OCI-LY7 (cell line): ENCODE data around the gene ST3GAL3. TPM values are rescaled to one million over a fixed set of nuclear protein-coding genes. Genes with fewer than 3 reads are reported as not detected.

ENCODE experiments used
- BruUV-seq: library from RNA; stranded (reverse); fragments of 400-500 nt; replicated peaks from 2 replicates; lab custom pipeline; 2021; lab: Mats Ljungman, UMichigan
- CTCF ChIA-PET: fragments of 300-600 bp; sonication (Branson Sonifier 250); formaldehyde crosslinking; loops from one replicate; lab custom pipeline; 2022; ENCODE audit warnings: antibody characterized with exemption; ENCODE audit not compliant: unreplicated experiment; lab: Charles Lee
- POLR2A ChIA-PET: fragments of 300-600 bp; sonication (Branson Sonifier 250); formaldehyde crosslinking; loops from one replicate; lab custom pipeline; 2022; ENCODE audit warnings: antibody characterized with exemption; lab: Charles Lee
- DNase-seq: peaks from one replicate; pipeline ENCODE4 v3.0.0-alpha.2; 2015; ENCODE audit warnings: low spot score
- H2AFZ ChIP-seq: fragments of 200-600 bp; sonication (generic), shearing (Covaris generic); 2 replicates; pipeline ENCODE4 v1.6.1; 2014; ENCODE audit warnings: mild to moderate bottlenecking, antibody characterized with exemption, low read length, moderate library complexity
- H3K27ac ChIP-seq: fragments of 200-600 bp; sonication (generic); 2 replicates; pipeline ENCODE4 v1.5.1; 2014; ENCODE audit warnings: mixed run types, low read depth, mild to moderate bottlenecking, moderate library complexity, low read length, inconsistent platforms; ENCODE audit not compliant: poor library complexity, severe bottlenecking
- H3K36me3 ChIP-seq: fragments of 200-600 bp; sonication (generic); 2 replicates; pipeline ENCODE4 v1.6.1; 2014; ENCODE audit warnings: mild to moderate bottlenecking, antibody characterized with exemption, low read length, moderate library complexity, mixed read lengths; ENCODE audit not compliant: insufficient read depth
- H3K4me1 ChIP-seq: fragments of 200-600 bp; sonication (generic); 2 replicates; pipeline ENCODE4 v1.5.1; 2014; ENCODE audit warnings: mild to moderate bottlenecking, low read length; ENCODE audit not compliant: insufficient read depth, poor library complexity, severe bottlenecking
- H3K4me2 ChIP-seq: fragments of 200-600 bp; sonication (generic); 2 replicates; pipeline ENCODE4 v1.6.1; 2014; ENCODE audit warnings: mild to moderate bottlenecking, low read length
- H3K4me3 ChIP-seq: fragments of 200-600 bp; sonication (generic); 2 replicates; pipeline ENCODE4 v1.5.1; 2014; ENCODE audit warnings: mild to moderate bottlenecking, low read depth, low read length; ENCODE audit not compliant: poor library complexity, severe bottlenecking
- H3K79me2 ChIP-seq: fragments of 200-600 bp; sonication (generic); 2 replicates; pipeline ENCODE4 v1.6.1; 2016; ENCODE audit warnings: low read depth, mild to moderate bottlenecking, low read length, moderate library complexity, mixed read lengths; ENCODE audit not compliant: insufficient read depth
- H3K9me2 ChIP-seq: fragments of 200-600 bp; sonication (generic); 2 replicates; pipeline ENCODE4 v1.6.1; 2016; ENCODE audit warnings: mild to moderate bottlenecking, low read length, mixed read lengths; ENCODE audit not compliant: insufficient read depth
- H3K9me3 ChIP-seq: fragments of 200-600 bp; sonication (generic); 2 replicates; pipeline ENCODE4 v1.6.1; 2014; ENCODE audit warnings: mild to moderate bottlenecking, mixed run types, low read length, mixed read lengths
- H4K20me1 ChIP-seq: fragments of 200-600 bp; sonication (generic); 2 replicates; pipeline ENCODE4 v1.6.1; 2014; ENCODE audit warnings: mild to moderate bottlenecking, antibody characterized with exemption, low read length, moderate library complexity, mixed read lengths; ENCODE audit not compliant: insufficient read depth
- EZH2phosphoT487 ChIP-seq: fragments of 200-600 bp; sonication (generic); IDR thresholded peaks from 2 replicates; pipeline ENCODE4 v1.6.1; 2018; ENCODE audit warnings: low read depth, borderline replicate concordance, mild to moderate bottlenecking, mixed run types, antibody characterized with exemption, low read length, moderate library complexity, mixed read lengths
- intact Hi-C: fragments of 100-400 bp; cut with micrococcal nuclease; formaldehyde crosslinking; loops from one replicate; pipeline ENCODE4 v1.10.0; 2022; ENCODE audit not compliant: unreplicated experiment
- total RNA-seq, 2 experiments: library from RNA; depleted of rRNA in 1 of 2; stranded (reverse); fragments of >200 nt in 1 of 2; shearing (Covaris generic) in 1 of 2; gene quantifications; 2 replicates each; pipeline ENCODE4 v1.2.3, GENCODE V29; 2014 to 2022
- TF ChIP-seq, protein P1 (sequence below): fragments of 200-600 bp; sonication (generic); conservative IDR thresholded peaks from 2 replicates; pipeline ENCODE4 v1.5.1; 2014; ENCODE audit warnings: mild to moderate bottlenecking, antibody characterized with exemption, low read length, moderate library complexity, mixed read lengths

Gene ST3GAL3
- total RNA-seq, 2 experiments from 2014 or later, result 24.0 to 45.0 TPM

DNA sequence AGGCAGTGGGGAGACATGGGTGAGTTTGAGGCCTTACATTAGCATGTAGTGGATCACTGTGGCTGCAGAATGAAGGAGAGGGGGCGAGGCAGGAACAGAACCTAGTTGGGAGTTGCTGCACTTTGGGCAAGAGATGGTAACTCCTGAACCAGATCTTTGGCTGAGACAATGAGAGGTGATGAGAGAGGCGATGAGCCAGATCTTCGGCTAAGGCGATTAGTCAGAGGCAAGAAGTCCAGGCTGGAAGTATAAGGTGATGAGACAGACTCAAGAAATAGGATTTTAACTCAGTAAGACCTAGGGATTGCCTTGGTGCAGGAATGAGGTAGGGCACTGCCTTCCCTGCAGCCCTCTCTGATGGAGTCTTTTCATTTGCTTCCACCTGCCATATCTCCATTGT, 217.2 kb downstream of the ST3GAL3 start:
- H3K36me3 ChIP-seq, result no peaks in the 10 kb centered on the region
- no peak for DNase-seq
- no peak overlapping the region for H3K4me2 ChIP-seq
- H2AFZ ChIP-seq, result no peak overlapping the region
- H4K20me1 ChIP-seq, result no peaks in the 10 kb centered on the region
- no peaks in the 10 kb centered on the region for H3K4me1 ChIP-seq
- CTCF ChIA-PET, result no interaction called here
- H3K79me2 ChIP-seq, result no peaks in the 10 kb centered on the region
- POLR2A ChIA-PET, result interaction anchor here (0.6 kb wide), 2 partner anchors 13 to 250 kb away, joined by 3 to 5 read pairs; no protein-coding TSS in a partner anchor
- no TSS peak for BruUV-seq
- no peak overlapping the region for H3K27ac ChIP-seq
- H3K4me3 ChIP-seq, result no peak overlapping the region
- TF ChIP-seq, protein P1, sequence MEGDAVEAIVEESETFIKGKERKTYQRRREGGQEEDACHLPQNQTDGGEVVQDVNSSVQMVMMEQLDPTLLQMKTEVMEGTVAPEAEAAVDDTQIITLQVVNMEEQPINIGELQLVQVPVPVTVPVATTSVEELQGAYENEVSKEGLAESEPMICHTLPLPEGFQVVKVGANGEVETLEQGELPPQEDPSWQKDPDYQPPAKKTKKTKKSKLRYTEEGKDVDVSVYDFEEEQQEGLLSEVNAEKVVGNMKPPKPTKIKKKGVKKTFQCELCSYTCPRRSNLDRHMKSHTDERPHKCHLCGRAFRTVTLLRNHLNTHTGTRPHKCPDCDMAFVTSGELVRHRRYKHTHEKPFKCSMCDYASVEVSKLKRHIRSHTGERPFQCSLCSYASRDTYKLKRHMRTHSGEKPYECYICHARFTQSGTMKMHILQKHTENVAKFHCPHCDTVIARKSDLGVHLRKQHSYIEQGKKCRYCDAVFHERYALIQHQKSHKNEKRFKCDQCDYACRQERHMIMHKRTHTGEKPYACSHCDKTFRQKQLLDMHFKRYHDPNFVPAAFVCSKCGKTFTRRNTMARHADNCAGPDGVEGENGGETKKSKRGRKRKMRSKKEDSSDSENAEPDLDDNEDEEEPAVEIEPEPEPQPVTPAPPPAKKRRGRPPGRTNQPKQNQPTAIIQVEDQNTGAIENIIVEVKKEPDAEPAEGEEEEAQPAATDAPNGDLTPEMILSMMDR, result no peak
- no peak for TF ChIP-seq EZH2phosphoT487
- no peaks in the 10 kb centered on the region for H3K9me3 ChIP-seq
- intact Hi-C loops, result no loop called here
- no peaks in the 10 kb centered on the region for H3K9me2 ChIP-seq

DNA sequence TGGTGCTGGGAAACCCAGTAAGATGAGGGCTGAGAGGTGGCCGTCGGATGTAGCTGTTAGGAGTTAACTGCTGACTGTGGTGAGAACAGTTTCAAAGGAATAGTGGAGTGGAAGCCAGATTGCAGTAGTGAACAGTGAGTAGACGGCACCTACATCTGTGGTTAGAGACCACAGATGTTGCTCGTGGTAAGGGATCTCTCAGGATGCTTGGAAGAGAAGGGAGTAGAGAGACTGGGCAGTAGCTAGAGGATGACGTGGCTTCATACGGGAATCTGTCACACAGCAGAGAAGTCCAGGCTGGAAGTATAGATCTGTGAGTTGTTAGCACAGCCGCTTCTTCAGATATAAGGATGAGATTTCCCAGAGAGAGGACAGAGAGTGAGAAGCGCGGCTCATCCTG, 218.5 kb downstream of the ST3GAL3 start:
- H3K4me1 ChIP-seq, result no peaks in the 10 kb centered on the region
- no peaks in the 10 kb centered on the region for H3K36me3 ChIP-seq
- no peaks in the 10 kb centered on the region for H3K79me2 ChIP-seq
- CTCF ChIA-PET, result no interaction called here
- TF ChIP-seq EZH2phosphoT487, result no peak
- TF ChIP-seq, protein P1, result no peak
- no peaks in the 10 kb centered on the region for H4K20me1 ChIP-seq
- no peaks in the 10 kb centered on the region for H3K9me3 ChIP-seq
- H3K9me2 ChIP-seq, result no peaks in the 10 kb centered on the region
- BruUV-seq, result no TSS peak
- POLR2A ChIA-PET, result no interaction called here
- no peak overlapping the region for H3K27ac ChIP-seq
- H2AFZ ChIP-seq, result no peak overlapping the region
- intact Hi-C loops, result no loop called here
- DNase-seq, result no peak
- no peak overlapping the region for H3K4me2 ChIP-seq
- H3K4me3 ChIP-seq, result no peak overlapping the region

DNA sequence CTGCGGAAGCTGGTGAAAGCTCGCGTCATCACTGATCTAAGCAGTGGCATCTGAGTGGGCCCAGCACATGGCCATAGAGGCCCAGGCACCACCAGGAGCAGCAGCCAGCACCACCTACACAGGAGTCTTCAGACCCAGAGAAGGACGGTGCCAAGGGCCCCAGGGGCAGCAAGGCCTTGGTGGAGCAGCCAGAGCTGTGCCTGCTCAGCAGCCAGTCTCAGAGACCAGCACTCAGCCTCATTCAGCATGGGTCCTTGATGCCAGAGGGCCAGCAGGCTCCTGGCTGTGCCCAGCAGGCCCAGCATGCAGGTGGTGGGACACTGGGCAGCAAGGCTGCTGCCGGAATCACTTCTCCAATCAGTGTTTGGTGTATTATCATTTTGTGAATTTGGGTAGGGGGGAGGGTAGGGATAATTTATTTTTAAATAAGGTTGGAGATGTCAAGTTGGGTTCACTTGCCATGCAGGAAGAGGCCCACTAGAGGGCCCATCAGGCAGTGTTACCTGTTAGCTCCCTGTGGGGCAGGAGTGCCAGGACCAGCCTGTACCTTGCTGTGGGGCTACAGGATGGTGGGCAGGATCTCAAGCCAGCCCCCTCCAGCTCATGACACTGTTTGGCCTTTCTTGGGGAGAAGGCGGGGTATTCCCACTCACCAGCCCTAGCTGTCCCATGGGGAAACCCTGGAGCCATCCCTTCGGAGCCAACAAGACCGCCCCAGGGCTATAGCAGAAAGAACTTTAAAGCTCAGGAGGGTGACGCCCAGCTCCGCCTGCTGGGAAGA, 223.0 kb downstream of the ST3GAL3 start:
- TF ChIP-seq, protein P1, result peak; percentile 78
- no peak for TF ChIP-seq EZH2phosphoT487
- Histone ChIP-seq H3K9me2 (no peaks in the 10 kb centered on the region), H3K4me2 (no peak overlapping the region), H3K27ac (no peak overlapping the region), H3K4me1 (no peaks in the 10 kb centered on the region), H3K4me3 (no peak overlapping the region), H3K9me3 (no peaks in the 10 kb centered on the region), H2AFZ (no peak overlapping the region), H4K20me1 (no peaks in the 10 kb centered on the region), H3K36me3 (no peaks in the 10 kb centered on the region), H3K79me2 (no peaks in the 10 kb centered on the region)
- CTCF ChIA-PET, result interaction anchor here (0.5 to 1.7 kb wide), 3 partner anchors 15 to 167 kb away, joined by 3 to 8 read pairs (median 4); no protein-coding TSS in a partner anchor
- no TSS peak for BruUV-seq
- peak; percentile 49 for DNase-seq
- intact Hi-C loops, result loop anchor here (5.0 kb wide), 1 partner anchor 93 kb away; no protein-coding TSS in a partner anchor
- POLR2A ChIA-PET, result interaction anchor here (0.5 kb wide), 1 partner anchor 116 kb away, joined by 3 read pairs; no protein-coding TSS in a partner anchor
